Neural progenitor cell (in vitro differentiated cells): ENCODE results near the gene KCTD11. TPM values are rescaled to one million over a fixed set of nuclear protein-coding genes. Genes with fewer than 3 reads are reported as not detected.

Experiments
- DNase-seq: peaks from one replicate; pipeline ENCODE4 v3.0.0-alpha.2; 2016; ENCODE audit warnings: low spot score
- H2AFZ ChIP-seq: fragments of 200-600 bp; sonication (generic); replicated peaks from 2 replicates; pipeline ENCODE4 v1.6.1; 2016; ENCODE audit warnings: antibody characterized with exemption
- H3F3A ChIP-seq: fragments of 200-600 bp; sonication (generic); 2 replicates; pipeline ENCODE4 v1.6.1; 2016; ENCODE audit warnings: antibody characterized with exemption, low read depth
- H3K27ac ChIP-seq: fragments of 200-600 bp; sonication (generic); 2 replicates; pipeline ENCODE4 v1.5.1; 2016; ENCODE audit warnings: mild to moderate bottlenecking
- H3K27me3 ChIP-seq: fragments of 200-600 bp; sonication (generic); 2 replicates; pipeline ENCODE4 v1.6.1; 2016; ENCODE audit warnings: mild to moderate bottlenecking, moderate library complexity
- H3K36me3 ChIP-seq: fragments of 200-600 bp; sonication (generic); 2 replicates; pipeline ENCODE4 v1.5.1; 2016
- H3K4me1 ChIP-seq: fragments of 200-600 bp; sonication (generic); 2 replicates; pipeline ENCODE4 v1.6.1; 2016; ENCODE audit warnings: mixed run types
- H3K4me2 ChIP-seq: fragments of 200-600 bp; sonication (generic); 2 replicates; pipeline ENCODE4 v1.6.1; 2016
- H3K4me3 ChIP-seq: fragments of 200-600 bp; sonication (generic); 2 replicates; pipeline ENCODE4 v1.5.1; 2016
- H3K79me2 ChIP-seq: fragments of 200-600 bp; sonication (generic); 2 replicates; pipeline ENCODE4 v1.6.1; 2016; ENCODE audit warnings: low read depth
- H3K9ac ChIP-seq: fragments of 200-600 bp; sonication (generic); 2 replicates; pipeline ENCODE4 v1.6.1; 2016
- H3K9me3 ChIP-seq: fragments of 200-600 bp; sonication (generic); 2 replicates; pipeline ENCODE4 v1.5.1; 2016; ENCODE audit warnings: low read depth
- H4K20me1 ChIP-seq: fragments of 200-600 bp; sonication (generic); 2 replicates; pipeline ENCODE4 v1.6.1; 2016; ENCODE audit warnings: low read depth
- H3K27ac Mint-ChIP-seq: 3 replicates; pipeline ENCODE4 v1.8.0; 2021; ENCODE audit warnings: mixed read lengths
- H3K27me3 Mint-ChIP-seq: 2 replicates; pipeline ENCODE4 v1.8.0; 2022; ENCODE audit warnings: low read depth, mild to moderate bottlenecking, inconsistent platforms, moderate library complexity, mixed read lengths; ENCODE audit not compliant: insufficient read depth
- H3K36me3 Mint-ChIP-seq: 3 replicates; pipeline ENCODE4 v1.8.0; 2021; ENCODE audit warnings: mixed read lengths
- H3K4me1 Mint-ChIP-seq: 3 replicates; pipeline ENCODE4 v1.8.0; 2021; ENCODE audit warnings: mixed read lengths
- H3K4me3 Mint-ChIP-seq: 3 replicates; pipeline ENCODE4 v1.8.0; 2021; ENCODE audit warnings: mild to moderate bottlenecking, moderate library complexity, mixed read lengths
- H3K9me3 Mint-ChIP-seq: 3 replicates; pipeline ENCODE4 v1.8.0; 2020; ENCODE audit warnings: mixed read lengths
- CTCF ChIP-seq: fragments of 200-600 bp; sonication (generic); IDR thresholded peaks from 2 replicates; pipeline ENCODE4 v1.5.1; 2017; ENCODE audit warnings: antibody characterized with exemption, mild to moderate bottlenecking
- EZH2 ChIP-seq: fragments of 200-600 bp; sonication (generic); IDR thresholded peaks from 2 replicates; pipeline ENCODE4 v1.6.1; 2017; ENCODE audit warnings: antibody characterized with exemption, mild to moderate bottlenecking, moderate library complexity
- EZH2phosphoT487 ChIP-seq: fragments of 200-600 bp; sonication (generic); IDR thresholded peaks from 2 replicates; pipeline ENCODE4 v1.6.1; 2017; ENCODE audit warnings: antibody characterized with exemption
- total RNA-seq: library from RNA; depleted of rRNA; stranded (reverse); fragments of >200 nt; gene quantifications from 2 replicates; pipeline ENCODE4 v1.2.3, GENCODE V29; 2015; ENCODE audit warnings: low replicate concordance

Gene KCTD11
- total RNA-seq, 1 donor from 2014 or later = 2.7 TPM

GRCh38 chr17:7356072-7356549 lies 4.1 kb downstream of the KCTD11 start:
- H3K4me3 ChIP-seq = peak overlapping the region; percentile 4
- Mint-ChIP-seq H3K27me3 (peaks cover 4% of the 10 kb centered on the region), H3K4me1 (peaks cover 38% of the 10 kb centered on the region), H3K4me3 (no peak overlapping the region), H3K36me3 (no peaks in the 10 kb centered on the region), H3K27ac (no peak overlapping the region), H3K9me3 (no peaks in the 10 kb centered on the region)
- no peak overlapping the region for H3K9ac ChIP-seq
- TF ChIP-seq EZH2 (no peak), CTCF (peak; percentile 92), EZH2phosphoT487 (no peak)
- H3K36me3 ChIP-seq = no peaks in the 10 kb centered on the region
- H3K27me3 ChIP-seq = peaks cover 2% of the 10 kb centered on the region
- peaks cover 21% of the 10 kb centered on the region for H3F3A ChIP-seq
- no peaks in the 10 kb centered on the region for H4K20me1 ChIP-seq
- peak overlapping the region; percentile 73 for H2AFZ ChIP-seq
- H3K4me2 ChIP-seq = peak overlapping the region; percentile 51
- H3K27ac ChIP-seq = no peak overlapping the region
- H3K79me2 ChIP-seq = no peaks in the 10 kb centered on the region
- H3K9me3 ChIP-seq = no peaks in the 10 kb centered on the region
- H3K4me1 ChIP-seq = no peaks in the 10 kb centered on the region
- peak; percentile 93 for DNase-seq

GRCh38 chr17:7356756-7357155 lies 4.8 kb downstream of the KCTD11 start:
- no peak for DNase-seq
- Histone ChIP-seq H3K79me2 (no peaks in the 10 kb centered on the region), H2AFZ (peak overlapping the region; percentile 73), H3K27me3 (no peaks in the 10 kb centered on the region), H3K9ac (no peak overlapping the region), H3F3A (peaks cover 14% of the 10 kb centered on the region), H3K4me1 (no peaks in the 10 kb centered on the region), H3K4me2 (peak overlapping the region; percentile 51), H3K4me3 (no peak overlapping the region), H4K20me1 (no peaks in the 10 kb centered on the region), H3K27ac (no peak overlapping the region), H3K36me3 (no peaks in the 10 kb centered on the region), H3K9me3 (no peaks in the 10 kb centered on the region)
- TF ChIP-seq CTCF = no peak
- no peak for TF ChIP-seq EZH2phosphoT487
- no peak for TF ChIP-seq EZH2
- Mint-ChIP-seq H3K9me3 (no peaks in the 10 kb centered on the region), H3K27ac (no peak overlapping the region), H3K36me3 (no peaks in the 10 kb centered on the region), H3K4me3 (peak overlapping the region; percentile 41), H3K4me1 (peaks cover 36% of the 10 kb centered on the region), H3K27me3 (peaks cover 4% of the 10 kb centered on the region)

- H3K4me1 Mint-ChIP-seq = peaks cover 35% of the 10 kb centered on the region
- H3K27ac Mint-ChIP-seq = no peak overlapping the region
- no peaks in the 10 kb centered on the region for H3K4me1 ChIP-seq
- no peak overlapping the region for H3K4me2 ChIP-seq
- H3K9me3 Mint-ChIP-seq = no peaks in the 10 kb centered on the region
- H3K79me2 ChIP-seq = no peaks in the 10 kb centered on the region
- no peak overlapping the region for H2AFZ ChIP-seq
- H3K36me3 ChIP-seq = no peaks in the 10 kb centered on the region
- H3K27ac ChIP-seq = no peak overlapping the region
- H3K27me3 Mint-ChIP-seq = peaks cover 6% of the 10 kb centered on the region
- H3F3A ChIP-seq = peaks cover 8% of the 10 kb centered on the region
- no peak overlapping the region for H3K4me3 ChIP-seq
- no peaks in the 10 kb centered on the region for H4K20me1 ChIP-seq
- no peaks in the 10 kb centered on the region for H3K9me3 ChIP-seq
- H3K9ac ChIP-seq = no peak overlapping the region
- no peaks in the 10 kb centered on the region for H3K36me3 Mint-ChIP-seq
- no peak overlapping the region for H3K4me3 Mint-ChIP-seq
- no peak for DNase-seq
- H3K27me3 ChIP-seq = no peaks in the 10 kb centered on the region
- TF ChIP-seq EZH2phosphoT487 (no peak), EZH2 (no peak), CTCF (no peak)
Observed at GRCh38 chr17:7357381-7357780, 5.4 kb downstream of the KCTD11 start.
